Measurements from ENCODE around the gene EHMT1.

- no peak for TF ChIP-seq CTCF (IDR thresholded peaks at IDR 0.05; ENCODE audit: low read length)
- TF ChIP-seq EZH2 (IDR thresholded peaks at IDR 0.05; ENCODE audit: borderline replicate concordance, low read length), result no peak
Measured at GRCh38 chr9:137613259-137613658, 5.5 kb upstream of the EHMT1 start.

All from OCI-LY1 (cell line).